HepG2 (cell line): ENCODE data around the gene ILRUN. TPM values are rescaled to one million over a fixed set of nuclear protein-coding genes. Genes with fewer than 3 reads are reported as not detected.

Source experiments
- ATAC-seq: fragments of 200-7000 bp; cut with Tn5 transposase; 3 replicates; pipeline ENCODE4 v1.9.1; 2020; ENCODE audit warnings: mild to moderate bottlenecking, moderate library complexity
- BruUV-seq: library from RNA; stranded (reverse); fragments of 400-500 nt; replicated peaks from 2 replicates; lab custom pipeline; 2021; lab: Mats Ljungman, UMichigan
- CTCF ChIA-PET: fragments of 300-600 bp; formaldehyde crosslinking; extraction: SDS; loops from one replicate; lab custom pipeline; 2021; ENCODE audit warnings: low total read pairs, inconsistent platforms, low intra/inter-chr PET ratio; lab: Yijun Ruan, JAX
- POLR2A ChIA-PET: fragments of 350-600 bp; sonication (Branson Sonifier 250); formaldehyde crosslinking; loops from one replicate; lab custom pipeline; 2020; ENCODE audit warnings: antibody characterized with exemption, inconsistent platforms; lab: Yijun Ruan, JAX
- DNase-seq: peaks from one replicate; pipeline ENCODE4 v3.0.0-alpha.2; 2015; ENCODE audit warnings: low spot score
- FAIRE-seq: peaks from 3 replicates; lab custom pipeline; 2011; peaks lifted over from hg19 to GRCh38; lab: Jason Lieb, UNC
- H2AFZ ChIP-seq: one replicate; pipeline ENCODE4 v1.6.1; 2011; ENCODE audit warnings: low read length, inconsistent platforms
- H3K27ac ChIP-seq: fragments of 300-600 bp; 3 replicates; pipeline ENCODE4 v1.8.0; 2011; ENCODE audit warnings: mixed run types, mild to moderate bottlenecking, mixed read lengths, low read length, inconsistent platforms; ENCODE audit not compliant: insufficient read depth; ENCODE audit errors: extremely low read length
- H3K27me3 ChIP-seq, 2 experiments: fragments of 200-600 bp in 1 of 2; 2 replicates in 1 of 2; 3 replicates in 1 of 2; pipeline versions ENCODE4 v1.6.0 to v1.8.0; 2011; ENCODE audit warnings: low read length in 2 of 2, mild to moderate bottlenecking in 2 of 2, moderate library complexity in 2 of 2, inconsistent platforms in 1 of 2; ENCODE audit not compliant: insufficient read depth in 2 of 2, control insufficient read depth in 1 of 2
- H3K36me3 ChIP-seq, 2 experiments: fragments of 200-600 bp in 1 of 2; replicated peaks in 1 of 2; 2 replicates in 1 of 2; 3 replicates in 1 of 2; pipeline versions ENCODE4 v1.5.1 to v1.8.0; 2011; ENCODE audit warnings: low read length in 2 of 2, inconsistent platforms in 1 of 2; ENCODE audit not compliant: insufficient read depth in 2 of 2, control insufficient read depth in 1 of 2
- H3K4me1 ChIP-seq: 2 replicates; pipeline ENCODE4 v1.5.1; 2012; ENCODE audit warnings: low read length, inconsistent platforms; ENCODE audit not compliant: insufficient read depth
- H3K4me2 ChIP-seq: 2 replicates; pipeline ENCODE4 v1.6.0; 2011; ENCODE audit warnings: low read depth, low read length, inconsistent platforms
- H3K4me3 ChIP-seq, 3 experiments: fragments of 200-600 bp in 1 of 3; sonication (generic), shearing (Covaris generic) in 1 of 3; replicated peaks in 1 of 3; 2 replicates each; pipeline ENCODE4 v1.5.1; 2011 to 2016; ENCODE audit warnings: low read length in 3 of 3, inconsistent platforms in 2 of 3, low read depth in 2 of 3, mild to moderate bottlenecking in 2 of 3, control low read depth in 1 of 3, mixed read lengths in 1 of 3; ENCODE audit not compliant: insufficient read depth in 1 of 3
- H3K79me2 ChIP-seq: one replicate; pipeline ENCODE4 v1.6.1; 2011; ENCODE audit warnings: low read length, inconsistent platforms; ENCODE audit not compliant: insufficient read depth
- H3K9ac ChIP-seq: 2 replicates; pipeline ENCODE4 v1.6.0; 2011; ENCODE audit warnings: mild to moderate bottlenecking, low read depth, low read length, inconsistent platforms; ENCODE audit not compliant: insufficient read depth
- H3K9me3 ChIP-seq: 2 replicates; pipeline ENCODE4 v1.5.1; 2012; ENCODE audit warnings: mild to moderate bottlenecking, low read length
- H4K20me1 ChIP-seq: 2 replicates; pipeline ENCODE4 v1.6.0; 2011; ENCODE audit warnings: inconsistent platforms, mild to moderate bottlenecking, low read length, moderate library complexity; ENCODE audit not compliant: insufficient read depth
- FOXA3 ChIP-seq: IDR thresholded peaks from 2 replicates; pipeline ENCODE4 v1.6.1; 2016; ENCODE audit warnings: missing genetic modification reagents, missing compliant biosample characterization
- HNRNPLL ChIP-seq: fragments of 200-400 bp; formaldehyde crosslinking; IDR thresholded peaks from 2 replicates; pipeline ENCODE4 v1.6.1; 2017; ENCODE audit warnings: mild to moderate bottlenecking, low read depth, low read length; ENCODE audit not compliant: poor library complexity, severe bottlenecking
- MATR3 ChIP-seq: sonication (generic); formaldehyde crosslinking; IDR thresholded peaks from 2 replicates; pipeline ENCODE4 v1.4.0; 2020; ENCODE audit warnings: missing genetic modification reagents
- MBD4 ChIP-seq: IDR thresholded peaks from 2 replicates; pipeline ENCODE4 v1.6.1; 2012; ENCODE audit warnings: low read length, inconsistent platforms, borderline replicate concordance
- MEF2D ChIP-seq: sonication (generic); formaldehyde crosslinking; IDR thresholded peaks from 2 replicates; pipeline ENCODE4 v1.5.1; 2020; ENCODE audit warnings: mild to moderate bottlenecking, missing genetic modification reagents
- PLRG1 ChIP-seq: fragments of 450-650 bp; conservative IDR thresholded peaks from 2 replicates; pipeline ENCODE4 v1.6.1; 2016
- RFXAP ChIP-seq: sonication (generic); formaldehyde crosslinking; IDR thresholded peaks from 2 replicates; pipeline ENCODE4 v1.4.0; 2020; ENCODE audit warnings: missing genetic modification reagents, borderline replicate concordance
- SOX6 ChIP-seq, 2 experiments: fragments of 450-650 bp in 1 of 2; sonication (generic) in 1 of 2; formaldehyde crosslinking in 1 of 2; IDR thresholded peaks; 2 replicates each; pipeline versions ENCODE4 v1.4.0 to v1.6.1; 2017 to 2020; ENCODE audit warnings: antibody characterized with exemption in 1 of 2, mild to moderate bottlenecking in 1 of 2, missing genetic modification reagents in 1 of 2
- TP53 ChIP-seq: sonication (generic); formaldehyde crosslinking; conservative IDR thresholded peaks from 2 replicates; pipeline ENCODE4 v1.4.0; 2020; ENCODE audit warnings: missing genetic modification reagents
- ZBTB1 ChIP-seq: sonication (generic); formaldehyde crosslinking; IDR thresholded peaks from 2 replicates; pipeline ENCODE4 v1.4.0; 2020; ENCODE audit warnings: missing genetic modification reagents, borderline replicate concordance
- ZBTB21 ChIP-seq: sonication (generic); formaldehyde crosslinking; IDR thresholded peaks from 2 replicates; pipeline ENCODE4 v1.4.0; 2020; ENCODE audit warnings: missing genetic modification reagents
- ZNF230 ChIP-seq: sonication (generic); formaldehyde crosslinking; IDR thresholded peaks from 2 replicates; pipeline ENCODE4 v1.4.0; 2020; ENCODE audit warnings: mild to moderate bottlenecking, missing genetic modification reagents
- WGBS: methylation state at CpG from one replicate; pipeline ENCODE4 v1.1.6; 2017; ENCODE audit warnings: low lambda C conversion rate; 5-methylcytosine and 5-hydroxymethylcytosine counted together
- in situ Hi-C: cut with HindIII; loops from 2 replicates; pipeline ENCODE4 v1.10.0; 2017; ENCODE audit warnings: low pct_unique_long_range_greater_than_20kb; ENCODE audit not compliant: extremely low pct_ligation_motif_present
- intact Hi-C: fragments of 100-400 bp; cut with micrococcal nuclease; formaldehyde crosslinking; loops from one replicate; pipeline ENCODE4 v1.10.0; 2022; ENCODE audit not compliant: unreplicated experiment
- polyA plus RNA-seq, 8 experiments: library from polyadenylated mRNA; depleted of rRNA in 3 of 8; stranded (reverse) in 7 of 8; unstranded in 1 of 8; fragments of >200 nt; fragmentation: Illumina TruSeq in 4 of 8; extraction: Trizol in 4 of 8; gene quantifications; 2 replicates each; pipeline versions ENCODE4 v1.2.1 to v1.2.3, GENCODE V29; 2011 to 2016; ENCODE audit warnings: low read depth in 4 of 8, missing spikeins in 1 of 8, mixed read lengths in 1 of 8; ENCODE audit not compliant: insufficient read depth in 1 of 8
- total RNA-seq, 5 experiments: library from RNA; depleted of rRNA; stranded (reverse); fragments of >200 nt; fragmentation: Illumina TruSeq; extraction: Trizol; gene quantifications; 2 replicates each; pipeline ENCODE4 v1.2.3, GENCODE V29; 2016; ENCODE audit warnings: low read depth in 1 of 5
- TF ChIP-seq, protein P1 (sequence below): IDR thresholded peaks from 2 replicates; pipeline ENCODE4 v1.6.1; 2016; ENCODE audit warnings: mild to moderate bottlenecking, missing biosample characterization, missing genetic modification reagents
- TF ChIP-seq, protein P2 (sequence below): sonication (generic); formaldehyde crosslinking; IDR thresholded peaks from 2 replicates; pipeline ENCODE4 v1.8.0; 2022; ENCODE audit warnings: missing genetic modification reagents, mild to moderate bottlenecking, inconsistent platforms, borderline replicate concordance
- TF ChIP-seq, protein P3 (sequence below): sonication (generic); formaldehyde crosslinking; IDR thresholded peaks from one replicate; pipeline ENCODE4 v1.5.1; 2020; ENCODE audit warnings: mild to moderate bottlenecking, missing genetic modification reagents; ENCODE audit errors: not compliant biosample characterization

ILRUN gene
- total and polyA plus RNA-seq, 2 of the 13 experiments (the other 11 are each of a cell fraction or from before 2014, with no cell fraction given) = 45.5 to 66.6 TPM

DNA sequence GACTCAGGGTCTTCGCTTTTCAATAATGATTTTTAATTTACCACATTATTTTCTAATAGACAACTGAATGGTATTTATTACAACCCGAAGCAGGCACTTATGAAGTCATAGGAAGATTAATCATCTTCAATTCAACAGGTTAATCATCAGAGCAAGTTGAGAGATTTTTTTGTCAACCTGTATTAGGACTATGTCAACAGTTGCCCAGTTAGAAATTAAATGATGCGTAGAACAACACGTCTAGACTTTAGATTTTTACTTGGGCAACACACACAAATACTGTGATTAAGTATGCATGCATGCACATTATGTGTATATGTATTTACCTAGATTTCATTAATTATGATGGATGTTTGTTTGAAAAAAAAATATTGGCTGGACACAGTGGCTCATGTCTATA lies 4.3 kb downstream of the ILRUN start:
- H3K9me3 ChIP-seq = no peaks in the 10 kb centered on the region
- H2AFZ ChIP-seq = no peak overlapping the region
- peaks cover 96% of the 10 kb centered on the region for H3K79me2 ChIP-seq
- DNase-seq (no peak), FAIRE-seq (no peak), ATAC-seq (no peak)
- in situ Hi-C loops (no loop called here), intact Hi-C loops (no loop called here)
- no peak overlapping the region for H3K9ac ChIP-seq
- peaks cover 36% of the 10 kb centered on the region for H4K20me1 ChIP-seq
- H3K27ac ChIP-seq = no peak overlapping the region
- BruUV-seq = no TSS peak
- POLR2A ChIA-PET = no interaction called here
- H3K4me2 ChIP-seq = no peak overlapping the region
- CTCF ChIA-PET = no interaction called here
- H3K36me3 ChIP-seq = peaks cover 1 to 10% of the 10 kb centered on the region in 2 experiments; a peak in 3 of 5 replicates
- 97% methylated on average over 4 of the region's 4 CpGs for WGBS
- H3K27me3 ChIP-seq = no peaks in the 10 kb centered on the region; a peak in 1 of 5 replicates
- H3K4me1 ChIP-seq = peaks cover 70% of the 10 kb centered on the region
- no peak overlapping the region for H3K4me3 ChIP-seq
- TF ChIP-seq MBD4 = no peak
- TF ChIP-seq, protein P1, sequence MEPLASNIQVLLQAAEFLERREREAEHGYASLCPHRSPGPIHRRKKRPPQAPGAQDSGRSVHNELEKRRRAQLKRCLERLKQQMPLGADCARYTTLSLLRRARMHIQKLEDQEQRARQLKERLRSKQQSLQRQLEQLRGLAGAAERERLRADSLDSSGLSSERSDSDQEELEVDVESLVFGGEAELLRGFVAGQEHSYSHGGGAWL (CRISPR knock-in tag) = no peak
- TF ChIP-seq ZBTB21 (CRISPR knock-in tag) = no peak
- TF ChIP-seq PLRG1 = no peak
- TF ChIP-seq ZBTB1 = no peak
- TF ChIP-seq TP53 (CRISPR knock-in tag) = no peak
- TF ChIP-seq HNRNPLL = no peak
- no peak for TF ChIP-seq SOX6 (IDR thresholded peaks at IDR 0.05)
- no peak for TF ChIP-seq SOX6 (CRISPR knock-in tag; IDR thresholded peaks at IDR 0.05)
- TF ChIP-seq FOXA3 (CRISPR knock-in tag) = no peak
- TF ChIP-seq, protein P2, sequence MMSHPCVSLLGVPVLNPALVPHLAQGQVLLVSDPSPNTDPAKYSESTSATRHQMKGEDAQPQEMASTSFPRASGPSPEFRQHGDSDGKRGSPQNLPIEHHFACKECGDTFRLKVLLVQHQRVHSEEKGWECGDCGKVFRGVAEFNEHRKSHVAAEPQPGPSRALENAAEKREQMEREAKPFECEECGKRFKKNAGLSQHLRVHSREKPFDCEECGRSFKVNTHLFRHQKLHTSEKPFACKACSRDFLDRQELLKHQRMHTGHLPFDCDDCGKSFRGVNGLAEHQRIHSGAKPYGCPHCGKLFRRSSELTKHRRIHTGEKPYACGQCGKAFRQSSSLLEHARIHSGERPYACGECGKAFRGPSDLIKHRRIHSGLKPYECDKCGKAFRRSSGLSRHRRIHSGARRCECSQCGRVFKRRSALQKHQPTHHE (CRISPR knock-in tag) = no peak
- no peak for TF ChIP-seq MATR3 (CRISPR knock-in tag)
- no peak for TF ChIP-seq MEF2D
- TF ChIP-seq, protein P3, sequence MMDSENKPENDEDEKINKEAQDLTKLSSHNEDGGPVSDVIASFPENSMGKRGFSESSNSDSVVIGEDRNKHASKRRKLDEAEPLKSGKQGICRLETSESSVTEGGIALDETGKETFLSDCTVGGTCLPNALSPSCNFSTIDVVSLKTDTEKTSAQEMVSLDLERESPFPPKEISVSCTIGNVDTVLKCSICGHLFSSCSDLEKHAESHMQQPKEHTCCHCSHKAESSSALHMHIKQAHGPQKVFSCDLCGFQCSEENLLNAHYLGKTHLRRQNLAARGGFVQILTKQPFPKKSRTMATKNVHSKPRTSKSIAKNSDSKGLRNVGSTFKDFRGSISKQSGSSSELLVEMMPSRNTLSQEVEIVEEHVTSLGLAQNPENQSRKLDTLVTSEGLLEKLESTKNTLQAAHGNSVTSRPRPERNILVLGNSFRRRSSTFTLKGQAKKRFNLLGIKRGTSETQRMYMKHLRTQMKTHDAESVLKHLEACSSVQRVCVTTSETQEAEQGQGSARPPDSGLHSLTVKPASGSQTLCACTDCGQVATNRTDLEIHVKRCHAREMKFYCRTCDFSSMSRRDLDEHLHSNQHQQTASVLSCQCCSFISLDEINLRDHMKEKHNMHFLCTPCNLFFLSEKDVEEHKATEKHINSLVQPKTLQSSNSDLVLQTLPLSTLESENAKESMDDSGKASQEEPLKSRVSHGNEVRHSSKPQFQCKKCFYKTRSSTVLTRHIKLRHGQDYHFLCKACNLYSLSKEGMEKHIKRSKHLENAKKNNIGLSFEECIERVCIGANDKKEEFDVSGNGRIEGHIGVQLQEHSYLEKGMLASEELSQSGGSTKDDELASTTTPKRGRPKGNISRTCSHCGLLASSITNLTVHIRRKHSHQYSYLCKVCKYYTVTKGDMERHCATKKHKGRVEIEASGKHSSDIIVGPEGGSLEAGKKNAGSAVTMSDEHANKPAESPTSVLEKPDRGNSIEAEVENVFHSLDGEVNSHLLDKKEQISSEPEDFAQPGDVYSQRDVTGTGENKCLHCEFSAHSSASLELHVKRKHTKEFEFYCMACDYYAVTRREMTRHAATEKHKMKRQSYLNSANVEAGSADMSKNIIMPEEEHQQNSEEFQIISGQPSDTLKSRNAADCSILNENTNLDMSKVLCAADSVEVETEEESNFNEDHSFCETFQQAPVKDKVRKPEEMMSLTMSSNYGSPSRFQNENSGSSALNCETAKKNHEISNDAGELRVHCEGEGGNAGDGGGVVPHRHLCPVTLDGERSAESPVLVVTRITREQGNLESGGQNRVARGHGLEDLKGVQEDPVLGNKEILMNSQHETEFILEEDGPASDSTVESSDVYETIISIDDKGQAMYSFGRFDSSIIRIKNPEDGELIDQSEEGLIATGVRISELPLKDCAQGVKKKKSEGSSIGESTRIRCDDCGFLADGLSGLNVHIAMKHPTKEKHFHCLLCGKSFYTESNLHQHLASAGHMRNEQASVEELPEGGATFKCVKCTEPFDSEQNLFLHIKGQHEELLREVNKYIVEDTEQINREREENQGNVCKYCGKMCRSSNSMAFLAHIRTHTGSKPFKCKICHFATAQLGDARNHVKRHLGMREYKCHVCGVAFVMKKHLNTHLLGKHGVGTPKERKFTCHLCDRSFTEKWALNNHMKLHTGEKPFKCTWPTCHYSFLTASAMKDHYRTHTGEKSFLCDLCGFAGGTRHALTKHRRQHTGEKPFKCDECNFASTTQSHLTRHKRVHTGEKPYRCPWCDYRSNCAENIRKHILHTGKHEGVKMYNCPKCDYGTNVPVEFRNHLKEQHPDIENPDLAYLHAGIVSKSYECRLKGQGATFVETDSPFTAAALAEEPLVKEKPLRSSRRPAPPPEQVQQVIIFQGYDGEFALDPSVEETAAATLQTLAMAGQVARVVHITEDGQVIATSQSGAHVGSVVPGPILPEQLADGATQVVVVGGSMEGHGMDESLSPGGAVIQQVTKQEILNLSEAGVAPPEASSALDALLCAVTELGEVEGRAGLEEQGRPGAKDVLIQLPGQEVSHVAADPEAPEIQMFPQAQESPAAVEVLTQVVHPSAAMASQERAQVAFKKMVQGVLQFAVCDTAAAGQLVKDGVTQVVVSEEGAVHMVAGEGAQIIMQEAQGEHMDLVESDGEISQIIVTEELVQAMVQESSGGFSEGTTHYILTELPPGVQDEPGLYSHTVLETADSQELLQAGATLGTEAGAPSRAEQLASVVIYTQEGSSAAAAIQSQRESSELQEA (CRISPR knock-in tag) = no peak
- TF ChIP-seq ZNF230 (CRISPR knock-in tag) = no peak
- TF ChIP-seq RFXAP (CRISPR knock-in tag) = no peak
